Measurements from ENCODE around the gene ELOVL7. TPM values are rescaled to one million over a fixed set of nuclear protein-coding genes. Genes with fewer than 3 reads are reported as not detected.

ELOVL7 gene
- total and polyA plus RNA-seq, 2 of the 8 experiments (the other 6 are each of a cell fraction or from before 2014, with no cell fraction given): 3.1 to 5.1 TPM

DNA sequence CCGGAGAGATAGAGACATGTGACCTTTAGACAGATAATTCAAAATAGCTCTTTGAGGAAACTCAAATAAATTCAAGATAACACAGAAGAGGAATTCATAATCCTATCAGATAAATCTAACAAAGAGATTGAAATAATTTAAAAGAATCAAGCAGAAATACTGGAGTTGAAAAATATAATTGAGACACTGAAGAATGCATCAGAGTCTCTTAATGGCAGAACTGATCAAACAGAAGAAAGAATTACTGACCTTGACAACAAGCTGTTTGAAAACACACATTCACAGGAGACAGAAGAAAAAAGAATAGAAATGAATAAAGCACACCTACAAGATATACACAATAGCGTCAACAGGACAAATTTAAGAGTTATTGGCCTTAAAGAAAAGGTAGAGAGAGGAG lies 103.7 kb downstream of the ELOVL7 start:
- Histone ChIP-seq H3K27me3 (replicated peaks in 1 of 4; ENCODE audit: control insufficient read depth in 3 of 4, extremely low read depth in 1 of 4, insufficient read depth in 3 of 4, low read length in 3 of 4) (peaks cover 0 to 3% (median 2%) of the 10 kb centered on the region in 4 experiments; a peak in 1 of 7 replicates), H2AK5ac (ENCODE audit: low read depth, low read length) (no peak overlapping the region), H3K23me2 (ENCODE audit: low read depth, low read length) (no peaks in the 10 kb centered on the region), H3K36me3 (ENCODE audit: control insufficient read depth in 2 of 4, insufficient read depth in 4 of 4, low read length in 3 of 4) (no peaks in the 10 kb centered on the region), H3K27ac (ENCODE audit: low read depth, low read length) (no peak overlapping the region), H3K9me3 (ENCODE audit: insufficient read depth in 2 of 2, low read depth in 1 of 2, low read length in 1 of 2) (no peaks in the 10 kb centered on the region), H4K8ac (ENCODE audit: extremely low read depth, insufficient read depth, low read length) (no peak overlapping the region), H4K20me1 (replicated peaks in 1 of 2; ENCODE audit: control insufficient read depth in 1 of 2, insufficient read depth in 2 of 2, low read length in 2 of 2) (no peaks in the 10 kb centered on the region), H3K14ac (ENCODE audit: insufficient read length) (no peak overlapping the region), H3K9ac (replicated peaks in 1 of 4; ENCODE audit: extremely low read depth in 1 of 4, low read depth in 3 of 4, low read length in 3 of 4) (no peak overlapping the region), H2BK5ac (ENCODE audit: low read depth, low read length) (no peak overlapping the region), H2BK20ac (ENCODE audit: low read length) (no peak overlapping the region), H3K79me1 (ENCODE audit: low read depth, low read length) (no peaks in the 10 kb centered on the region), H3K23ac (ENCODE audit: insufficient read length) (no peak overlapping the region), H2BK12ac (ENCODE audit: low read depth, low read length) (no peak overlapping the region), H3K4me3 (ENCODE audit: extremely low read depth in 1 of 4, insufficient read depth in 2 of 4, low read depth in 3 of 4, low read length in 4 of 4) (no peak overlapping the region), H2AFZ (ENCODE audit: low read length) (no peak overlapping the region), H4K5ac (ENCODE audit: insufficient read length, low read depth, low read length) (no peak overlapping the region), H3K4ac (replicated peaks; ENCODE audit: insufficient read length, low read depth, low read length) (no peak overlapping the region), H3K56ac (replicated peaks; ENCODE audit: insufficient read length, low read depth, low read length) (no peak overlapping the region), H4K91ac (replicated peaks; ENCODE audit: insufficient read length, low read length) (no peak overlapping the region), H2BK120ac (replicated peaks; ENCODE audit: low read depth, low read length) (no peak overlapping the region), H3K4me2 (ENCODE audit: insufficient read depth in 1 of 2, low read depth in 2 of 2, low read length in 2 of 2) (no peak overlapping the region), H2BK15ac (ENCODE audit: low read length) (no peak overlapping the region), H3K4me1 (replicated peaks in 1 of 4; ENCODE audit: control insufficient read depth in 3 of 4, insufficient read depth in 4 of 4, low read length in 3 of 4) (no peaks in the 10 kb centered on the region), H3K18ac (ENCODE audit: extremely low read depth, low read length) (no peak overlapping the region), H3K79me2 (ENCODE audit: control insufficient read depth in 1 of 2, insufficient read depth in 2 of 2, low read length in 2 of 2) (no peaks in the 10 kb centered on the region)
- CTCF ChIA-PET (ENCODE audit: partially characterized antibody): interaction anchor here (0.6 to 1.0 kb wide), 2 partner anchors 49 to 55 kb away, joined by 3 to 4 read pairs; no protein-coding TSS in a partner anchor
- POLR2A ChIA-PET (ENCODE audit: partially characterized antibody): no interaction called here
- FAIRE-seq (no peak), DNase-seq (ENCODE audit: low read depth in 1 of 2, low spot score in 2 of 2) (no peak)
- 92% methylated on average over 2 of the region's 2 CpGs; no CpG with 5 or more reads in 1 of the 2 experiments for WGBS, 2 experiments (ENCODE audit: extremely low coverage in 1 of 2, insufficient coverage in 1 of 2, insufficient read length in 1 of 2, insufficient replicate concordance in 2 of 2, low coverage in 1 of 2, low lambda C conversion rate in 2 of 2, missing lambda C conversion rate in 1 of 2)
- TF ChIP-seq, protein P1, sequence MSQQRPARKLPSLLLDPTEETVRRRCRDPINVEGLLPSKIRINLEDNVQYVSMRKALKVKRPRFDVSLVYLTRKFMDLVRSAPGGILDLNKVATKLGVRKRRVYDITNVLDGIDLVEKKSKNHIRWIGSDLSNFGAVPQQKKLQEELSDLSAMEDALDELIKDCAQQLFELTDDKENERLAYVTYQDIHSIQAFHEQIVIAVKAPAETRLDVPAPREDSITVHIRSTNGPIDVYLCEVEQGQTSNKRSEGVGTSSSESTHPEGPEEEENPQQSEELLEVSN (IDR thresholded peaks at IDR 0.05): no peak
- TF ChIP-seq ZNF274 (IDR thresholded peaks at IDR 0.05; ENCODE audit: borderline replicate concordance, extremely low read depth, low read length) (no peak), ATF2 (IDR thresholded peaks at IDR 0.05; ENCODE audit: low read length) (no peak), TCF12 (IDR thresholded peaks at IDR 0.05; ENCODE audit: low read depth, low read length) (no peak), RAD21 (IDR thresholded peaks at IDR 0.05 in 1 of 2, conservative IDR thresholded peaks at IDR 0.05 in 1 of 2; ENCODE audit: low read depth in 2 of 2, low read length in 2 of 2) (no peak), YY1 (IDR thresholded peaks at IDR 0.05; ENCODE audit: low read depth, low read length) (no peak), TEAD4 (IDR thresholded peaks at IDR 0.05; ENCODE audit: low read depth, low read length) (no peak), SAP30 (IDR thresholded peaks at IDR 0.05; ENCODE audit: insufficient read depth, insufficient replicate concordance, low read length) (no peak), CBX5 (IDR thresholded peaks at IDR 0.05; ENCODE audit: low read depth, low read length) (no peak), JUND (IDR thresholded peaks at IDR 0.05; ENCODE audit: low read length) (no peak), KDM4A (IDR thresholded peaks at IDR 0.05; ENCODE audit: low read depth, low read length, severe bottlenecking) (no peak), EZH2 (IDR thresholded peaks at IDR 0.05; ENCODE audit: low read depth, low read length, severe bottlenecking) (no peak)
